SJCRH30 (cell line): ENCODE results near the gene PSMB10. TPM values are rescaled to one million over a fixed set of nuclear protein-coding genes. Genes with fewer than 3 reads are reported as not detected.

ENCODE experiments used
- DNase-seq, 2 experiments: peaks; one replicate each; pipeline ENCODE4 v3.0.0-alpha.2; 2015 to 2020
- H3K27ac ChIP-seq: fragments of 250-450 bp; sonication (Bioruptor Pico); 2 replicates; pipeline ENCODE4 v1.5.1; 2020; ENCODE audit warnings: mild to moderate bottlenecking, moderate library complexity
- H3K27me3 ChIP-seq: fragments of 250-450 bp; sonication (Bioruptor Pico); 2 replicates; pipeline ENCODE4 v1.5.1; 2020; ENCODE audit warnings: mild to moderate bottlenecking, moderate library complexity
- H3K36me3 ChIP-seq: fragments of 250-450 bp; sonication (Bioruptor Pico); 2 replicates; pipeline ENCODE4 v1.5.1; 2020; ENCODE audit warnings: mild to moderate bottlenecking, moderate library complexity
- H3K4me1 ChIP-seq: fragments of 250-450 bp; sonication (Bioruptor Pico); 2 replicates; pipeline ENCODE4 v1.5.1; 2020; ENCODE audit warnings: mild to moderate bottlenecking, moderate library complexity
- H3K4me3 ChIP-seq: fragments of 250-450 bp; sonication (Bioruptor Pico); 2 replicates; pipeline ENCODE4 v1.5.1; 2020; ENCODE audit warnings: mild to moderate bottlenecking, moderate library complexity
- H3K9me3 ChIP-seq: fragments of 250-450 bp; sonication (Bioruptor Pico); replicated peaks from 2 replicates; pipeline ENCODE4 v1.5.1; 2020; ENCODE audit warnings: mild to moderate bottlenecking, moderate library complexity
- total RNA-seq: library from RNA; depleted of rRNA; stranded (reverse); fragments of >200 nt; shearing (Covaris generic); gene quantifications from 2 replicates; pipeline ENCODE4 v1.2.3, GENCODE V29; 2014; rRNA removed

Gene PSMB10
- total RNA-seq, 1 experiment from 2014 or later: 7.4 TPM

GRCh38 chr16:67885545-67885944, 51.1 kb downstream of the PSMB10 start:
- Histone ChIP-seq H3K9me3 (no peaks in the 10 kb centered on the region), H3K4me3 (no peak overlapping the region), H3K27me3 (no peaks in the 10 kb centered on the region), H3K4me1 (peaks cover 4% of the 10 kb centered on the region; the same call in 1 of the 2 replicates), H3K36me3 (peaks cover 14% of the 10 kb centered on the region), H3K27ac (no peak overlapping the region)
- DNase-seq: no peak

DNA sequence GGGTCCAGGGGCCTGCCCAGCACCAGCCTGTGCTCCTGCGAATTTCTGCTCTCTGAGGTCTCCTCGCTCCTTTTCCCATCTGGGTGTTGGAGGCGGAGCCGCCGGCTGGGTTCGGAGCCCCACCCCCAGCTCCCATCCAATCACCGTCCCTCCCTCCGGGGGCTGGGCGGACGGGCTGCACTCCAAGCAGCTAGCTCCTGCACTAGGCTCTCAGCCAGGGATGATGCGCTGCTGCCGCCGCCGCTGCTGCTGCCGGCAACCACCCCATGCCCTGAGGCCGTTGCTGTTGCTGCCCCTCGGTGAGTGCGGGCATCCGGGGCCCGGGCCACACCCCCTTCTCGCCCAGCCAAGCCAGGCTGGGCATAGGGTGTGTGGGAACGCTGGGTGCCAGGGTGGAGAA, 52.0 kb downstream of the PSMB10 start, which contains the start of gene NRN1L:
Gene NRN1L, plus strand, starts transcription at position 202 of the 400 bp plus-strand sequence. Its CDS starts 19 bp downstream, at position 221.
- peaks cover 14% of the 10 kb centered on the region for H3K36me3 ChIP-seq
- peaks cover 4% of the 10 kb centered on the region; the same call in 1 of the 2 replicates for H3K4me1 ChIP-seq
- no peak within 1 kb of the TSS for H3K4me3 ChIP-seq
- DNase-seq: peak; percentile 77 to 83
- H3K27ac ChIP-seq: no peak within 1 kb of the TSS
- no peaks in the 10 kb centered on the region for H3K9me3 ChIP-seq
- H3K27me3 ChIP-seq: no peaks in the 10 kb centered on the region

Other genes with a start within 250 kb of the PSMB10 start
- gene GFOD2, start 217.5 kb downstream of the PSMB10 start, total RNA-seq: 10.5 and 11.2 TPM in 2 replicates
- 3.9 and 4.9 TPM in 2 replicates for gene RANBP10, start 130.3 kb downstream of the PSMB10 start, total RNA-seq
- 0.33 and 0.49 TPM in 2 replicates for gene TSNAXIP1, start 130.0 kb downstream of the PSMB10 start, total RNA-seq
- 24.8 and 27.1 TPM in 2 replicates for gene THAP11, start 94.5 kb downstream of the PSMB10 start, total RNA-seq
- 164 and 177 TPM in 2 replicates for gene NUTF2, start 89.9 kb downstream of the PSMB10 start, total RNA-seq
- gene CENPT, start 89.2 kb downstream of the PSMB10 start, total RNA-seq: 15.4 and 18.8 TPM in 2 replicates
- gene EDC4, start 63.8 kb downstream of the PSMB10 start, total RNA-seq: 40.9 and 43.5 TPM in 2 replicates
- gene NRN1L, start 52.0 kb downstream of the PSMB10 start, total RNA-seq: not detected in 2 replicates
- 5.6 and 6.1 TPM in 2 replicates for gene PSKH1, start 43.6 kb downstream of the PSMB10 start, total RNA-seq
- 0.99 and 1.7 TPM in 2 replicates for gene CTRL, start 5.0 kb downstream of the PSMB10 start, total RNA-seq
- 2.3 and 4.5 TPM in 2 replicates for gene LCAT, start 7.3 kb upstream of the PSMB10 start, total RNA-seq
- 12.6 and 15.1 TPM in 2 replicates for gene SLC12A4, start 31.8 kb upstream of the PSMB10 start, total RNA-seq
- not detected in 2 replicates for gene DPEP3, start 43.6 kb upstream of the PSMB10 start, total RNA-seq
- gene DPEP2, start 62.6 kb upstream of the PSMB10 start, total RNA-seq: not detected in 2 replicates
- not detected in 2 replicates for gene DPEP2NB, start 79.1 kb upstream of the PSMB10 start, total RNA-seq
- 9.4 and 9.9 TPM in 2 replicates for gene DDX28, start 86.4 kb upstream of the PSMB10 start, total RNA-seq
- gene DUS2, start 86.4 kb upstream of the PSMB10 start, total RNA-seq: 8.6 and 9.0 TPM in 2 replicates
- gene NFATC3, start 148.5 kb upstream of the PSMB10 start, total RNA-seq: 52.7 and 53.9 TPM in 2 replicates